HG02973 (cell line): ENCODE results near the gene ARHGAP24.
"Not testable (repeated sequence)": the region's sequence is repeated elsewhere in the genome, so short reads cannot be mapped to it uniquely, and the experiment has no call there.

Experiments
- ATAC-seq: cut with Tn5 transposase; IDR thresholded peaks from one replicate; pipeline ENCODE4 v1.9.1; 2021; ENCODE audit warnings: moderate library complexity; ENCODE audit not compliant: unreplicated experiment

ARHGAP24 gene

GRCh38 chr4:85995361-85995760, 520.4 kb downstream of the ARHGAP24 start:
- ATAC-seq = no peak

GRCh38 chr4:86001591-86001990, 526.6 kb downstream of the ARHGAP24 start:
- ATAC-seq = no peak

GRCh38 chr4:86004030-86004429, 529.1 kb downstream of the ARHGAP24 start:
- ATAC-seq = no peak

GRCh38 chr4:86006057-86006456, 531.1 kb downstream of the ARHGAP24 start:
- ATAC-seq = no peak

- ATAC-seq = no peak
These were observed 532.1 kb downstream of the ARHGAP24 start for GRCh38 chr4:86007042-86007441.

- no peak for ATAC-seq
These were observed 536.2 kb downstream of the ARHGAP24 start for GRCh38 chr4:86011117-86011516.

GRCh38 chr4:86013621-86014020, 538.7 kb downstream of the ARHGAP24 start:
- no peak for ATAC-seq

- peak; percentile 64 for ATAC-seq
These were observed 539.6 kb downstream of the ARHGAP24 start for GRCh38 chr4:86014599-86014998.

GRCh38 chr4:86015412-86016350, 540.7 kb downstream of the ARHGAP24 start:
- no peak for ATAC-seq

GRCh38 chr4:86019362-86019761, 544.4 kb downstream of the ARHGAP24 start:
- ATAC-seq = no peak

- ATAC-seq = no peak
These were observed 545.0 kb downstream of the ARHGAP24 start for GRCh38 chr4:86019906-86020305.

GRCh38 chr4:86021671-86022070, 546.7 kb downstream of the ARHGAP24 start:
- not testable (repeated sequence) for ATAC-seq

GRCh38 chr4:86026720-86027119, 551.8 kb downstream of the ARHGAP24 start:
- no peak for ATAC-seq

- ATAC-seq = no peak
These were observed 557.0 kb downstream of the ARHGAP24 start for GRCh38 chr4:86031927-86032326.

- no peak for ATAC-seq
These were observed 557.6 kb downstream of the ARHGAP24 start for GRCh38 chr4:86032476-86033022.

GRCh38 chr4:86033171-86033570, 558.2 kb downstream of the ARHGAP24 start:
- ATAC-seq = no peak

GRCh38 chr4:86034616-86035015, 559.7 kb downstream of the ARHGAP24 start:
- no peak for ATAC-seq

- ATAC-seq = no peak
These were observed 560.7 kb downstream of the ARHGAP24 start for GRCh38 chr4:86035688-86036087.

- no peak for ATAC-seq
These were observed 561.8 kb downstream of the ARHGAP24 start for GRCh38 chr4:86036736-86037135.

- ATAC-seq = no peak
These were observed 563.1 kb downstream of the ARHGAP24 start for GRCh38 chr4:86038037-86038436.

- ATAC-seq = peak; percentile 65
These were observed 569.0 kb downstream of the ARHGAP24 start for GRCh38 chr4:86043755-86044592.
